Left colon (tissue), 2 donors: ENCODE measurements around the gene FMN1. TPM values are rescaled to one million over a fixed set of nuclear protein-coding genes. Genes with fewer than 3 reads are reported as not detected.
"Not testable (repeated sequence)": the region's sequence is repeated elsewhere in the genome, so short reads cannot be mapped to it uniquely, and the experiment has no call there.

Experiments used
- ATAC-seq: fragments of 200-7000 bp; cut with Tn5 transposase; one replicate; pipeline ENCODE4 v1.9.1; 2020; ENCODE audit warnings: mild to moderate bottlenecking, moderate library complexity
- DNase-seq, 2 donors: peaks; one replicate each; pipeline ENCODE4 v3.0.0-alpha.2; 2020
- intact Hi-C, 2 donors: fragments of 100-400 bp; cut with DNase I in 1 of 2; cut with micrococcal nuclease in 1 of 2; formaldehyde crosslinking; loops; one replicate each; pipeline versions ENCODE4 v1.11.2 to v1.14.0; 2022; cut with DNase I, micrococcal nuclease
- total RNA-seq, 2 donors: library from RNA; stranded (reverse); fragmentation: NEBNext Ultra II Directional; extraction: Animal tissue kit (Norgen Biotek cat#: 25700); gene quantifications; one replicate each; pipeline ENCODE4 v1.2.1, GENCODE V29; 2021
- donor health status: DM: no; HTN: no; CAD: no.
- donor health status: DM: yes; HTN: yes; CAD: no.

The FMN1 gene
- total RNA-seq, 2 donors from 2014 or later: 36.2 to 48.3 TPM

GRCh38 chr15:32866454-32867312 lies 327.8 kb downstream of the FMN1 start:
- intact Hi-C loops: no loop called here
- DNase-seq (no peak), ATAC-seq (peak; percentile 14)

DNA sequence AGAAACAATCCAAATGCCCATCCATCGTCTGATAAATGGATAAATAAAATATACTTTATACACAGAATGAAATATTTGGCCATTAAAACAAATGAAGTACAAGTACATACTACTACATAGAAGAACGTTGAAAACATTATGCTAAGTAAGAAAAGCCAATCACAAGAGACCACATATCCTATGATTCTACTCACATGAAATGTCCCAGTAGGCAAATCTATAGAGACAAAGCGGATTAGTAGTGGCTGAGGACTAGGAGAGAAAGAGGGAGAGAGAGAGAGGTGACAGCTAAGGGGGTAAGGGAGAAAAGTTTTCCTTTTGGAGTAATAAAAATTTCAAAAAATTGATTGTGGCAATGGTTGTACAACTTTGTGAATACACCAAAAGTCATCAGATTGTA lies 329.7 kb downstream of the FMN1 start:
- ATAC-seq (no peak), DNase-seq (no peak)
- intact Hi-C loops: no loop called here

- peak; percentile 86 for ATAC-seq
- intact Hi-C loops: no loop called here
- no peak for DNase-seq
Measured at GRCh38 chr15:32864051-32864450, 330.5 kb downstream of the FMN1 start.

GRCh38 chr15:32861761-32862160 lies 332.8 kb downstream of the FMN1 start:
- intact Hi-C loops: no loop called here
- ATAC-seq (no peak), DNase-seq (peak; percentile 34 to 35)

- intact Hi-C loops: no loop called here
- no peak for DNase-seq
- ATAC-seq: no peak
Measured at GRCh38 chr15:32861174-32861573, 333.3 kb downstream of the FMN1 start.

DNA sequence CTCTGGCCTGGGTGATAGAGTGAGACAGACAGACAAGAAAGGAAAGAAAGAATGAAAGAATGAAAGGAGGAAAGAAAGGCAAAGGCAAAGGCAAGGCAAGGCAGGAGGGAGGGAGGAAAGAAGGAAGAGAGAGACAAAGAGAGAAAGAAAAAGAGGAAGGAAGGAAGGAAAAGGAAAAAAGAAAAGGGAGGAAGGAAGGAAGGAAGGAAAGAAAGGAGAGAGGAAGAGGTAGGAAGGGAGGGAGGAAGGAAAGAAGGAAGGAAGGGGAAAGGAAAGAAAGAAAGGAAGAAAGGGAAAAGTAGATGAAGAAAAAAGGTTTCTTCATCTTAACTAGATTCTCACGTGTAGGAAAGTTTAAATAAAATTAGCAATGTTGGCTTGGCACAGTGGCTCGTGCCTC lies 334.5 kb downstream of the FMN1 start:
- ATAC-seq: no peak
- intact Hi-C loops: no loop called here
- DNase-seq: no peak

- intact Hi-C loops: no loop called here
- ATAC-seq: no peak
Measured at GRCh38 chr15:32859251-32859650, 335.3 kb downstream of the FMN1 start.

GRCh38 chr15:32857732-32858131 lies 336.8 kb downstream of the FMN1 start:
- ATAC-seq (no peak), DNase-seq (no peak)
- intact Hi-C loops: no loop called here

More at GRCh38 chr15:32859251-32859650, 335.3 kb downstream of the FMN1 start:
- no peak for DNase-seq

DNA sequence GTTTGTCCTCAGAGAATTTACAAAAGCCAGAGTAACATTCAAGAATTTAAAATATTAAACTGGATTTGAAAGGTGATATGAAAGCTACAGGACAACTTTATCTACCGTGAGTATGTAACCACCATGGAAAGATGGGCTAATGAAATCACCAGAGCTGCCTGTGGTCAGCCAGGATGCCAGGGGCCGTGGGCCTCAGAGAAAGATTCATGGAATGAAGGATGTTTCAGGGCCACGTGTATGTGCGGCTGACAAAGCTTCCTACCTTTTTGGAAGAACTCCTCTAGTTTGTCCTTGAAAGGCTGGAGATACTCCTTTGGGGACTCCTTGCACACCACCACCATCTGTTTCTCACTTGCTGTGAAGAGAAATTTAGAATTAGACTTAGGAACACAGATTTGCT lies 337.8 kb downstream of the FMN1 start:
- intact Hi-C loops: no loop called here
- DNase-seq (no peak), ATAC-seq (no peak)

- intact Hi-C loops: no loop called here
- no peak for ATAC-seq
Measured at GRCh38 chr15:32855942-32856341, 338.6 kb downstream of the FMN1 start.

DNA sequence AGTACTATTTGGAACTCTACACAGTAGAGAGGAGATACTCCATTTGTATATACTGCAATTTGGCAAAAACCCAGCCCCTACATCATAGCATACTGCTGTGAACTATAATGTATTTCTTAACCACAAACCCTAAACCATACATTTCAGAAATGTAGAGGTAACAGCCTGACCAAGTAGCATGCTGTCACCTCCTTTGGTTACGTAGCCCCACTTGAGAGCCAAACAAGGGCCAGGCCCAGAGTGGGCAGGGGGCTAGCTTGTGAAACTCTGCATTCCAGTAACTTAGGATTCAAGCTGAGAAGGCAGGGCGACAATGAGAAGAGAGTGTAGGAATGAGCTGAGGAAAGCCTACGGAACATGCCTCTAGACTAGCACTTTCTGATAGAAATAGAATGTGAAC lies 340.9 kb downstream of the FMN1 start:
- DNase-seq (no peak), ATAC-seq (no peak)
- intact Hi-C loops: no loop called here

More at GRCh38 chr15:32855942-32856341, 338.6 kb downstream of the FMN1 start:
- no peak for DNase-seq

DNA sequence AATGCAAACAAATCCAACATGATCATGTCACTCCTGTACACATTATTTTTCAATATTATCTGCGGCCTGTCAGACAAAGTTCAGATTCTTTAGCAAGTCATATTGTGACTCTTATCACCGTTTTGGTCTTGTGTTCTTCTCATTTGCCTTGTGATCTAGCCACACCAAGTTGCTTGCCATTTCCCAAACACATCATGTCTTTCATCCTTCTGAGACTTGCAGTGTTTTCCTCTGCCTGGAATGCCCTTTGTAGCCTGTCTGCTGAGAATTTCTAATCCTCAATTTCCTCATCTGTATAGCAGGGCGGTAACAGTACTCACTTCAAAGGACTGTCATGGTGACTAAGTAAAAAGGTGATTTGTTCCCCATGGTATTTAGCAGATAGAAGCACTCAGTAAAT lies 341.7 kb downstream of the FMN1 start:
- intact Hi-C loops: no loop called here
- ATAC-seq: no peak
- no peak for DNase-seq

GRCh38 chr15:32852017-32852416 lies 342.5 kb downstream of the FMN1 start:
- DNase-seq: no peak
- intact Hi-C loops: no loop called here
- ATAC-seq: no peak

- intact Hi-C loops: no loop called here
- ATAC-seq (no peak), DNase-seq (no peak)
Measured at GRCh38 chr15:32851572-32851971, 342.9 kb downstream of the FMN1 start.

DNA sequence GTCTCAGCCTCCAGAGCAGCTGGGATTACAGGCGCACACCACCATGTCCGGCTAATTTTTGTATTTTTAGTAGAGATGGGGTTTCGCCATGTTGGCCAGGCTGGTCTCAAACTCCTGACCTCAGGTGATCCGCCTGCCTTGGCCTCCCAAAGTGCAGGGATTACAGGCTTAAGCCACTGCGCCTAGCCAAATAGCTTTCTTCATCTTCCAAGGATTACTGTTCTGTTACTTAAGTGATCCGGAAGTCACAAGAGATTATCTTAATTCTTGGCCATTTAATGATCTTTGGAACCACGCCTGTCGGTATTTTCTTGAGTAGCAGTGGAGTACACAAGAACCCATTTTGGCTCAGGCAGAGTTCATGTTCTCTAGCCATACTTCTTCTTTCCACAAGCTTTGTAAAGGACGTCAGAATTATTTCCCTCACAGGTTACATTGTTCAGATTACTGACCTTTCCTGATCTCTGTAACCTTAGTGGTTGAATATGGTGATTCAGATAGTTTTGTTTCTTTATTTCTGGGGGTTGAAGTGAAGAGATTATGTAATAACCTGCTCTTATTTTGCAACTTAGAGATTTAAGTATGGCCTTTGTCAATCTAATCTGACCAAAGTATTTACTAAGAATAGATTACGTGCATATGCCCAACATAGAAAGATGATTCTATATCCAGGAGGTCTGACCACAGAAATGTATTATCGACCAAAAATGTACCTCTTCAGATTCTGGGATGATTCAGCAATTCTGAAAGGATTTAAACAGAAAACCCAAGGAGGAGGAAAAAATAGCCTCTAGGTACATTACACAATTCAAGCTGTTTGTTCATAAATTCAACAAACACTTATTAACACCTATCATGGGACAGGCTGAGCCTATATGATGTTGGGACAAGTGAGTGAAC lies 344.5 kb downstream of the FMN1 start:
- no peak for ATAC-seq
- DNase-seq: no peak
- intact Hi-C loops: no loop called here

DNA sequence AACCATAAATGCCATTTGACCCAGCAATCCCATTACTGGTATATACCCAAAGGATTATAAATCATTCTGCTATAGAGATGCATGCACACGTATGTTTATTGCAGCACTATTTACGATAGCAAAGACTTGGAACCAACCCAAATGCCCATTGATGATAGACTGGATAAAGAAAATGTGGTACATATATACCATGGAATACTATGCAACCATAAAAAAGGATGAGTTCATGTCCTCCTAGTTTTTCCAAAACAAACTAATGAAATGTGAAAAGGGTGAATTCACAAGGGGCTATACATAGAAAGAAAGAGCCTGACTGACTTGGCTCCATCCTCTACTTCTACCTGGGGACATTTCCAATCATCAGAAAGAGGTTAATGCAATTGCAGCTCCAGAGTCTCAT lies 347.8 kb downstream of the FMN1 start:
- DNase-seq, intact Hi-C loops: not testable (repeated sequence)

DNA sequence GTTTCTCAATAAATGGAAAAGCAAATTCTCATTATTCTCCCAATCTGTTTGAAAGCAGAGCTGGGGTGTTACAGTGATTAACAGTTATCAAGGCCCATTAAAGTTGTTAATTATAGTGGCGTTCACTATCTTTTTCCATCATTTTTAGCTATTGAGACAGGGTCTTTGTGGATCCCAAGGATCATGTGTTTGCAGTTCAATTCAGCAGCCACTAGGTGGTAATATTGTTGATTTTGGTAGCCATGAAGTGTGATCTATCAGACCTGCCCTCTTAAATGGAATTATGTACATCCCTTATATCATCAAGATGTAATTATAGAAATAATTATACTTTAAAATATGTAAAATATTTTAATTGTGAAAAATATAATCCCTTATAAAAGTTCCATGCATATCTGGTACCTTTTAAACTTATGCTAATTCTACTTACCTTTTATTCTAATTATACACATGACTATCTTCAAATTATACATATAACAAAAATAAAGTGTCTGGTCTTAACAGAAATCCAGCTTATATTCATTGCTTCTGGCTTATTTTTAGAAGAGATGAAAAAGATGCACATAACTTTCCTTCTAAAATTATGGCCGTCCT lies 350.3 kb downstream of the FMN1 start:
- DNase-seq: no peak
- intact Hi-C loops: no loop called here
- ATAC-seq: peak; percentile 41

More for the DNA sequence above, 347.8 kb downstream of the FMN1 start:
- not testable (repeated sequence) for ATAC-seq

DNA sequence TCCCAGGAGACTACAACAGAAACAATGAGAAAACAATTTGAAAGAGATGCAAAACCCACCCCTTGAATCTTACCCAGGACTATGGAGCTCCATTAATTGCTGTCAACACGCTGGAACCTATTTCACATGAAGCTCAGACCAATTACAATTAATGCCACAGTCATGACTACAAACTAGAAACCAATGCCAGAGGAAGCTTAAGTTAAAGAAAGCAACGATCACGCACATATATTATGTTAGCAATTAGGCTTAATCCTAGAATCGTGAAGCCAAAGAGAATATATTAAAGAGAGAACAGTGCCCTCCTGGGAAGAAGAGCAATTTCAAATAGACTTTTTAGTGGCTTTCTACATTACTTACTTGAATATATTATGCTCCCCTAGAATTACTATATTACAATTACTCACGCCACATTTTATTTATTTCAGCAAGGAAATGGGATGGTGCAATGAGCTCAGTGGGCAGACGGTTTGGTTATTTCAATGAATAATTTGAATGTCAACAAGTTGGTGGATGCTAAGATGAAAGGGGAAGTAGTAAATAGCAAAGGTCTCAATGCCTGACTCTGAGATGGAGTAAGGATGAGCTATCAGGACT lies 351.2 kb downstream of the FMN1 start:
- intact Hi-C loops: no loop called here
- DNase-seq (no peak), ATAC-seq (no peak)

DNA sequence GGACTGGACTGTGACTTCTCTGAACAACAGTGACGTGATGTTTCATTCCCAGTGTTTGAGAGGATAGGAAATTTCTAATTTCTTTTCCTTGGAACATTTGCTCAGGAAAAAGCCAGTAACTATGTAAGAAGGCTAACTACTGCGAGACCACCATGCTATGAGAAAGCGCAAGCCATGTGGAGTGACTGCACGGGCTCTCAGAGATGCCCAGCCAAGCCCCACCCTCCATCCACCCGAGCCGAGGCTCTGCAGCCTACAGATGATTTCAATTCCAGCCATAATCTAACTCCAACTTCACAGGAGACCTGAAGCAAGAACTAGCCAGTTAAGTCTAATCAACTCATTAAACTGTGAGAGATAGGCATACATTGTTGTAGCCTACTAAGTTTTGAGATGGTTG lies 352.4 kb downstream of the FMN1 start:
- DNase-seq: no peak
- intact Hi-C loops: no loop called here
- no peak for ATAC-seq
